Measurements from ENCODE around the gene SULT1E1.

DNA sequence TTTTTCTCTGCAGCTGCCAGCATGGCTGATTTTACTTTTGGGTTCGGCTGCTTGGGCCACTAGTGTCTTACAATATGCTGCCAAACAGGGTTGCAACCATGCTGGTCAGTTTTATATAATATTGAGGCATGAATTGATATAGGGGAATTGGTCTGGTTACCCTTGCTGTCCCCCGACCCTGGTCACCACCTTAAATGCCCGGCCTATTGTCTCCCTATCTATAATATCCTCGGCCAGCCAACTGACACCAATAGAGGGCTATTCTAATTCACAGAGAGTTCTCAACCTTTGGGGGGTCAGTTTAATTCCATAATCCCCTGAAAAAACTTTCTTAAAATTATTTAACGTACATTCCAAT, 28.7 kb downstream of the SULT1E1 start:
- TF ChIP-seq, protein P1, sequence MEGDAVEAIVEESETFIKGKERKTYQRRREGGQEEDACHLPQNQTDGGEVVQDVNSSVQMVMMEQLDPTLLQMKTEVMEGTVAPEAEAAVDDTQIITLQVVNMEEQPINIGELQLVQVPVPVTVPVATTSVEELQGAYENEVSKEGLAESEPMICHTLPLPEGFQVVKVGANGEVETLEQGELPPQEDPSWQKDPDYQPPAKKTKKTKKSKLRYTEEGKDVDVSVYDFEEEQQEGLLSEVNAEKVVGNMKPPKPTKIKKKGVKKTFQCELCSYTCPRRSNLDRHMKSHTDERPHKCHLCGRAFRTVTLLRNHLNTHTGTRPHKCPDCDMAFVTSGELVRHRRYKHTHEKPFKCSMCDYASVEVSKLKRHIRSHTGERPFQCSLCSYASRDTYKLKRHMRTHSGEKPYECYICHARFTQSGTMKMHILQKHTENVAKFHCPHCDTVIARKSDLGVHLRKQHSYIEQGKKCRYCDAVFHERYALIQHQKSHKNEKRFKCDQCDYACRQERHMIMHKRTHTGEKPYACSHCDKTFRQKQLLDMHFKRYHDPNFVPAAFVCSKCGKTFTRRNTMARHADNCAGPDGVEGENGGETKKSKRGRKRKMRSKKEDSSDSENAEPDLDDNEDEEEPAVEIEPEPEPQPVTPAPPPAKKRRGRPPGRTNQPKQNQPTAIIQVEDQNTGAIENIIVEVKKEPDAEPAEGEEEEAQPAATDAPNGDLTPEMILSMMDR (IDR thresholded peaks at IDR 0.05; ENCODE audit: low read depth, low read length), result no peak
- TF ChIP-seq EZH2phosphoT487 (IDR thresholded peaks at IDR 0.05; ENCODE audit: low read depth), result no peak
